A549 (cell line): ENCODE measurements around the gene DRC3.

Experiments used
- CEBPB ChIP-seq, 2 experiments: fragments of >200 bp in 1 of 2; sonication (Bioruptor Twin) in 1 of 2; formaldehyde crosslinking in 1 of 2; IDR thresholded peaks; 2 replicates each; pipeline ENCODE4 v1.6.1; 2012 to 2016
- CTCF ChIP-seq: fragments of >200 bp; sonication (Bioruptor Twin); formaldehyde crosslinking; IDR thresholded peaks from 3 replicates; pipeline ENCODE4 v1.5.1; 2016
- ESRRA ChIP-seq: fragments of 150-350 bp; IDR thresholded peaks from 2 replicates; pipeline ENCODE4 v1.6.1; 2014; ENCODE audit warnings: mild to moderate bottlenecking, low read length, borderline replicate concordance
- GATA3 ChIP-seq: IDR thresholded peaks from 2 replicates; pipeline ENCODE4 v1.6.1; 2012; ENCODE audit warnings: borderline replicate concordance
- HDAC2 ChIP-seq: fragments of 200-600 bp; sonication (generic); IDR thresholded peaks from 2 replicates; pipeline ENCODE4 v1.6.1; 2016
- POLR2A ChIP-seq: IDR thresholded peaks from 2 replicates; pipeline ENCODE4 v1.6.1; 2012; ENCODE audit warnings: mild to moderate bottlenecking, low read length
- RAD21 ChIP-seq, 2 experiments: fragments of >200 bp in 1 of 2; sonication (Bioruptor Twin) in 1 of 2; formaldehyde crosslinking in 1 of 2; IDR thresholded peaks in 1 of 2; conservative IDR thresholded peaks in 1 of 2; 2 replicates in 1 of 2; 3 replicates in 1 of 2; pipeline ENCODE4 v1.6.1; 2012 to 2018; ENCODE audit warnings: inconsistent platforms in 1 of 2
- REST ChIP-seq: fragments of 200-600 bp; sonication (generic); IDR thresholded peaks from 2 replicates; pipeline ENCODE4 v1.6.1; 2016; ENCODE audit warnings: antibody characterized with exemption, mild to moderate bottlenecking, moderate library complexity
- RFX5 ChIP-seq: fragments of 450-650 bp; IDR thresholded peaks from 2 replicates; pipeline ENCODE4 v1.7.1; 2014; ENCODE audit warnings: antibody characterized with exemption, mild to moderate bottlenecking, moderate library complexity
- USF2 ChIP-seq: fragments of 450-650 bp; IDR thresholded peaks from 2 replicates; pipeline ENCODE4 v1.6.1; 2014; ENCODE audit warnings: antibody characterized with exemption

GRCh38 chr17:17993852-17994251 lies 21.2 kb downstream of the DRC3 start:
- no peak for TF ChIP-seq CTCF
- no peak for TF ChIP-seq POLR2A
- no peak for TF ChIP-seq HDAC2
- no peak for TF ChIP-seq REST
- TF ChIP-seq RAD21 (conservative IDR thresholded peaks at IDR 0.05 in 1 of 2, IDR thresholded peaks at IDR 0.05 in 1 of 2) = no peak
- TF ChIP-seq ESRRA = no peak
- TF ChIP-seq RFX5 = no peak
- no peak for TF ChIP-seq CEBPB (IDR thresholded peaks at IDR 0.05)
- TF ChIP-seq GATA3 = no peak
- no peak for TF ChIP-seq USF2
